ENCODE results near the gene NR2F1. TPM values are rescaled to one million over a fixed set of nuclear protein-coding genes. Genes with fewer than 3 reads are reported as not detected.
A peak's percentile ranks its signal among the peaks of the same experiment; 100 is the strongest.
"Not testable (repeated sequence)": the region's sequence is repeated elsewhere in the genome, so short reads cannot be mapped to it uniquely, and the experiment has no call there.

The NR2F1 gene
- total RNA-seq = not detected

DNA sequence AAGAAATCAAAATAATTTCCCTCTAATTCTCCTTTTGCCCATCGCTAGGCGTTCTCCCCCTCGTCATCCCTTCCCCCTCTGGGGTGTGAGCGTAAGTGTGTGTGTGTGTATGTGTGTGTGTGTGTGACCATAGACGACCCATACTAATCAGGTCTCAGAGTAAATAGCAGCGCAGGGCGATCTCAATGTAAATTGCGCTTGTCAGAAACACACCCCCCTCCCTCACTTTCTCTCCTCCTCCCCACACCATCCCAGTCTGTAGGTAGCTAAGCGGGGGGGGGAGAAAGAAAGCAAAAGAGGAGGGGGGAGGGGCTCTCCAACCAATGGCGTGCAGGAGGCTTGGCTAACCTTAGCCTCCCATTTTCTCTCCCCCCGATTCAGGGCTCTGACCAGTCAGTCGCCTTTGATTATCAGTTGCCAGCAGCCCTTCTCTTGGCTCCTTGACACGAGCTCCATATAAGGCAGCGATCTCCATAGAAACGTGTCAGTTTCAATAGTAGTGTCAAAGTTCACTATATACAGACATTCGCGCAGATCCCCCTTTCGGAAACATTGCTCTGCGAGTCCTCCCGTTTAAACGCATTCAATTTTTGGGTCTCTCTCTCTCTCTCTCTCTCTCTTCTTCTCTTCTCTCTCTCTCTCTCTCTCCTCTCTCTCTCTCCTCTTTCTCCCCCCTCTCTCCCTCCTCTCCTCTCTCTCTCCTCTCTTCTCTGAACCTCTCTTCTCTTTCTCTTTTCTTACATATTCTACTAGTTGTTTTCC is at the start of gene NR2F1:
Gene NR2F1, plus strand, starts transcription at position 546 of the 762 bp plus-strand sequence. CDS start 1,802 bp downstream, outside the sequence.
- intact Hi-C loops (cut with DNase I, micrococcal nuclease) = loop anchor here in 1 of 2 experiments (5.0 kb wide), 2 partner anchors 39 to 1324 kb away; no protein-coding TSS in a partner anchor
- DNase-seq (peak; percentile 18), ATAC-seq (no peak)
- H3K9me3 Mint-ChIP-seq (ENCODE audit: low read depth) = no peaks in the 10 kb centered on the region
- ChIA-PET CTCF (interaction anchor here (0.6 to 2.0 kb wide), 7 partner anchors 11 to 334 kb away, joined by 3 to 7 read pairs (median 4); no protein-coding TSS in a partner anchor), POLR2A (interaction anchor here (0.7 kb wide), 1 partner anchor 1946 kb away, joined by 4 read pairs; no protein-coding TSS in a partner anchor)
- no peak within 1 kb of the TSS for H3K27ac Mint-ChIP-seq
- no peaks in the 10 kb centered on the region for H3K36me3 Mint-ChIP-seq (ENCODE audit: low read depth)
- no peak within 1 kb of the TSS for H3K4me3 Mint-ChIP-seq
- H3K4me1 Mint-ChIP-seq = peaks cover 28% of the 10 kb centered on the region
- peaks cover 39% of the 10 kb centered on the region for H3K27me3 Mint-ChIP-seq

DNA sequence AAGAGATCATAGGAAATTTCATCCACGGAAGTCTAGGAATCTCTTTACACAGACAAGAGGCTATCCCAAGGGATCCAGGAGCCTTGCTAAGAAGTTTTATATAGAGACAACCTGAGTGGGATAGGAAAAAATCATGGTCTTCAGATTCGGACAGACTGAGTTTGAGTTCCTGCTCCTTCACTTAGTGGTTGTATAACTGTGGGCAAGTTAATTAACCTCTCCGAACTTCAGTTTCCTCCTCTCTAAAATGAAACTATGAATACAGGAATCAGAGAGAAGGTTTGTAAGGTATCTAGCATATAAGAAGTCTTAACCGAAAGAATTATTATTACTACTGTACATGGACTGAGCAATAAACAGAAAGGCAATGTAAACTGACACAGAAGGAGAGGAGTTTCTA is 37.1 kb upstream of the NR2F1 start:
- CTCF ChIA-PET = interaction anchor here (0.6 kb wide), 1 partner anchor 401 kb away, joined by 3 read pairs; no protein-coding TSS in a partner anchor
- Mint-ChIP-seq H3K4me1 (no peaks in the 10 kb centered on the region), H3K9me3 (ENCODE audit: low read depth) (no peaks in the 10 kb centered on the region), H3K27me3 (peaks cover 22% of the 10 kb centered on the region), H3K4me3 (no peak overlapping the region), H3K27ac (no peak overlapping the region), H3K36me3 (ENCODE audit: low read depth) (no peaks in the 10 kb centered on the region)
- DNase-seq = no peak
- intact Hi-C loops (cut with DNase I, micrococcal nuclease) = no loop called here
- ATAC-seq = no peak
- POLR2A ChIA-PET = no interaction called here

DNA sequence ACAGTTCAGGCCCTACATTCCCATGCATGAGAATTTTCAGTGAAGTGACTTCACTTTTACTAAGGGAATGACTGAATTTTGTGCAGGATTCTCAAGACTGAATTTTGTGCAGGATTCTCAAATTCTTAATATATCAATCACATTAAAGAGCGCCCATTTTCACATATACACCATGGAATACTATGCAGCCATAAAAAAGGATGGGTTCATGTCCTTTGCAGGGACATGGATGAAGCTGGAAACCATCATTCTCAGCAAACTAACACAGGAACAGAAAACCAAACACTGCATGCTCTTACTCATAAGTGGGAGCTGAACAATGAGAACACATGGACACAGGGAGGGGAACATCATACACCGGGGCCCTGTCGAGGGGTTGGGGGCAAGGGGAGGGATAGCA is 33.4 kb upstream of the NR2F1 start:
- H3K27ac Mint-ChIP-seq; intact Hi-C loops (cut with DNase I, micrococcal nuclease); CTCF ChIA-PET; H3K36me3 Mint-ChIP-seq (ENCODE audit: low read depth); ATAC-seq; DNase-seq; H3K4me3 Mint-ChIP-seq; H3K9me3 Mint-ChIP-seq (ENCODE audit: low read depth); POLR2A ChIA-PET; H3K4me1 Mint-ChIP-seq: not testable (repeated sequence)
- peaks cover 17% of the 10 kb centered on the region for H3K27me3 Mint-ChIP-seq

DNA sequence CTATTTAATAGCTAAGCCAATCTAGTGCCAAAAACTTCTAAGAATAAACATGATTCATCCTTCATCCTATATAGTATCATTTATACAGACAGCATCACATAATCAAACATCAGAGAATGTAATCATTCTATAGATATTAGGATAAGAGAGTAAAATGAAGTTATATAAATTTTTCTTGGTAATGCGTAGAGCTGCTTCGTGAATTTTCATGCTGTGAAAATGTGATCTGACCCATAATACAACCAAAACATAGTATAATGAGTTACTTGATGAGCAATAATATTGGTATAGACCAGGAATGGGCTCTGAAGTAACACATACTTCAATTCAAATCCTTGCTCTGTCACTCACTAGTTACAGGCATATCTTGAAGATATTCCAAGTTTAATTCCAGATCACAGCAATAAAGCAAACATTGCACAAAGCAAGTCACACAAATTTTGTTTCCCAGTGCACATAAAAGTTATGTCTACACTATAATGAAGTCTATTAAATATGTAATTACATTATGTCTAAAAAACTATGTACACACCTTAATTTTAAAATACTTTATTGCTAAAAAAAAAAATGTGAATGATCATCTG is 25.9 kb upstream of the NR2F1 start:
- ATAC-seq = no peak
- no peak overlapping the region for H3K4me3 Mint-ChIP-seq
- intact Hi-C loops (cut with DNase I, micrococcal nuclease) = no loop called here
- H3K9me3 Mint-ChIP-seq (ENCODE audit: low read depth) = no peaks in the 10 kb centered on the region
- H3K36me3 Mint-ChIP-seq (ENCODE audit: low read depth) = no peaks in the 10 kb centered on the region
- H3K27me3 Mint-ChIP-seq = peaks cover 27% of the 10 kb centered on the region
- H3K27ac Mint-ChIP-seq = no peak overlapping the region
- ChIA-PET POLR2A (no interaction called here), CTCF (no interaction called here)
- DNase-seq = no peak
- no peaks in the 10 kb centered on the region for H3K4me1 Mint-ChIP-seq

DNA sequence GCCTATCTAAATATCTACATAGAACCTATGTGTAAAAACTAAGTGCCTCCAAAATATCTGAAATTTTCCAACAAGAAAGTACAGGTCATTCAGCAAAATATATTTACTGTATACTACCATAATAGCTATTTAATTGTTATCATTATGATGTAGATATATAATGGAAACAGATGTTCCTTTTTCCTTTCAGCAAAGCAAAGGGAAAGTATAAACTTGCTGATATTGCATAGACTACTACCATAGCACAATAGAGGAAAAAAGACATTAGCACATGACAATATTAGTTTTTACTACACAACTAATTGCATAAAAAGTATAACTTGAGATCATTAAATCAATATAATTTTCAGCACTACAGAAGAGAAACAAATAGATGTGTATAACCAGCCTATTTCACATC is 16.9 kb upstream of the NR2F1 start:
- ChIA-PET POLR2A (no interaction called here), CTCF (no interaction called here)
- intact Hi-C loops (cut with DNase I, micrococcal nuclease) = no loop called here
- H3K4me3 Mint-ChIP-seq = no peak overlapping the region
- no peak overlapping the region for H3K27ac Mint-ChIP-seq
- DNase-seq = no peak
- peaks cover 31% of the 10 kb centered on the region for H3K27me3 Mint-ChIP-seq
- H3K9me3 Mint-ChIP-seq (ENCODE audit: low read depth) = peaks cover 1% of the 10 kb centered on the region
- H3K4me1 Mint-ChIP-seq = peaks cover 13% of the 10 kb centered on the region
- H3K36me3 Mint-ChIP-seq (ENCODE audit: low read depth) = no peaks in the 10 kb centered on the region
- no peak for ATAC-seq

DNA sequence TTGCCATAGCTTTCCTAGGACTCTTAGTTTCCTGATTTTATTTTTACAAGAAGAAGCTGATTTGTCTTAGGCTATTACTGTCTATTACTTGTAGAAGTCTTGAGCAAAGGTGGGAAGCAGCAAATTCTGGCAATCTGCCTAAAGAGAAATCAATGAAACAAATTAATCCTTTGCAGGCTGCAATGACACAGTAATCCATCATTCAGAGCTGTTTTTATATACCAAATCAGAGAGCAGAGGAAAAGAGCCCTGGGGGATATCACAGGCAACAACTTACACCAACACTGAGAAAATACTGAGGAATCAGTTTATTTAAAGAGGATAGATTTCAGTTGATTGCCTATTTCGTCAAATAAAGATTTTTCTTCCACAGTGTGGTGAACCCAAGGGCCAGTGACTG is 15.6 kb upstream of the NR2F1 start:
- peaks cover 1% of the 10 kb centered on the region for H3K9me3 Mint-ChIP-seq (ENCODE audit: low read depth)
- H3K27me3 Mint-ChIP-seq = peaks cover 41% of the 10 kb centered on the region
- DNase-seq (no peak), ATAC-seq (no peak)
- no peak overlapping the region for H3K27ac Mint-ChIP-seq
- intact Hi-C loops (cut with DNase I, micrococcal nuclease) = no loop called here
- ChIA-PET CTCF (interaction anchor here (0.5 kb wide), 1 partner anchor 36 kb away, joined by 5 read pairs; no protein-coding TSS in a partner anchor), POLR2A (no interaction called here)
- no peak overlapping the region for H3K4me3 Mint-ChIP-seq
- no peaks in the 10 kb centered on the region for H3K36me3 Mint-ChIP-seq (ENCODE audit: low read depth)
- H3K4me1 Mint-ChIP-seq = peaks cover 24% of the 10 kb centered on the region

DNA sequence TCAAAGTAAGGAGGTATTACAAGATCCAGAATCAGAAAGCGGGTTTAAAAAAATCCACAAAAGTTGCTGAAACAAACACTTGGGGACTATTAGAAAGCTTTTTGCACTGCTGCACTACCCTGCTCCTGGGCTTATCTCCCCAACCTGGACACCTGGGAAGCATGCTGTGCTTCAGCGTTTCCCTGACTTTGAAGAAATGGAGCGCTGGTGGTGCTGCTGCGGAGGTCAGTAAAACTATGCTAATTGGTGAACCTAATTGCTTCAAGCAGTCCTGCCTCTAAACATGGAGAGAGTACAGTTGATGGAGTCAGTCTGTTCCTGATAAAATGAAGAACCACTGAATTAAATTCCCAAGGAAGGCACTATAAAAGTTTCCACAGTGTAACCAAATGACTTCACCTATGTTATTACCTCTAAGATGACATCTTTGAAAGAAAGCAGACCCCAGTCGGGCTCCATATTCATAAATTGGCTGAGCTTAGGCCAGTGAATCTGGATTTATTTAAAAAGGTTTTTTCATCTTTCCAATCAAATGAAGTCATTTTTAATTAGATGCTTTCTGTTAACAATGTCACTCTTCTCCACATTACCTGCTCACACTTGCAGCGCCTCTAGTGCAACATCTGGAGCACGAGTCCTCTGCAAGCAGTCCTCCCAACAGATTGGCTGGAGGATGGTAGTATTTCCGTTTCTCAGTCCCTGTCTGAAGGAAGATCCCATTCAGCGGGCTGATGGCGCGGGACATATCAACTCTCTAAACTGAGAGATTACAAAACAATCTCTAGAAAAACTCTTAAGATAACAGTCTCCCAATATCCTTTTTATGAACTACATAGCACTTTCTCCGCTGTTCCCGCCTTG is 13.5 kb upstream of the NR2F1 start:
- peaks cover 25% of the 10 kb centered on the region for H3K4me1 Mint-ChIP-seq
- CTCF ChIA-PET = interaction anchor here (1.0 kb wide), 1 partner anchor 11 kb away, joined by 4 read pairs; the partner anchor contains the start of gene NR2F1-AS1
- intact Hi-C loops (cut with DNase I, micrococcal nuclease) = loop anchor here (5.0 to 10.0 kb wide), 2 partner anchors 38 to 1045 kb away; partner anchors contain the start of genes KIAA0825 (in 1 of the 2) and SLF1 (in 1 of the 2)
- POLR2A ChIA-PET = no interaction called here
- H3K9me3 Mint-ChIP-seq (ENCODE audit: low read depth) = peaks cover 1% of the 10 kb centered on the region
- no peak for ATAC-seq
- H3K4me3 Mint-ChIP-seq = no peak overlapping the region
- no peak overlapping the region for H3K27ac Mint-ChIP-seq
- peak; percentile 5 for DNase-seq
- peaks cover 58% of the 10 kb centered on the region for H3K27me3 Mint-ChIP-seq
- H3K36me3 Mint-ChIP-seq (ENCODE audit: low read depth) = no peaks in the 10 kb centered on the region

DNA sequence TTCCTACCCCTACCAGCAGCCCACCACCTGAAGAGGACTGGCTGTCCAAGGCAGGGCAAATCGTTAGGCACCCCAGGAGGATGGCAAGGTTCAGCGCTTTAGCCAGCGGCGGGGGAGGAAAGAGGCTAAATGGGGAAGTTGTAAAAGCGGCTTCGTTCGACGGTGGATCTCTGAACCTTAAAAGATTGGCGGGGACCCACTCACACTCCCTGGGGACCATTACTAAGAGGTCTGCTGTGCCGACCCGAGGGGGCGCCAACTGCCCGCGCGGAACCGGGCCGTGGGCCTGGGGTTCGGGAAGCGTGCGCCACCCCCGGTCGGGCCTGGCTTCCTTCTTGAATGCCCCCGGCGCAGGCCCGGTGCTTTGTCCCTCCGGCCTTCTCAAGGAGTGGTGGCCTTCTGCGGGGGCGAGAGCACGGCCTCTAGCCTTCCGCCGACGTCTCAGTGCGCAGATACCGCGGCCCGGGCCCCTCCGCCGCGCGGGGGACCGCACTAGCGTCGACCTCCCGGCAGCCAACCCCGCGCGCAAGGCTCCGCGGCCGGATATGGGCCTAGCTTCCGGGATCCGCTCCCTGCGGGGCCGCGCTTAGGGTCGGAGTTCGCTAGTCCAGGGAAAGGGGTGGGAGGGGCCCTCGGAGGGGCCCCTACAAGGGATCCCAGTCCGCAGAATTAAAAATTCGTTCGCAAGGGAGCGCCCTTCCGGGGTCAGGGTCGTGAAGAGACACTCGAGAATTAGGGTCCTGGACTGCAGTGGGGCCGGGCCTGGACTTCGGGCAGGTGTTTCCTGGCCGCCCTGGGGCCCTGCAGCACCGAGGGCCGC is 12.5 kb upstream of the NR2F1 start:
- ATAC-seq = peak; percentile 44
- Mint-ChIP-seq H3K27me3 (peaks cover 68% of the 10 kb centered on the region), H3K4me3 (no peak overlapping the region), H3K4me1 (peaks cover 24% of the 10 kb centered on the region), H3K9me3 (ENCODE audit: low read depth) (peaks cover 1% of the 10 kb centered on the region), H3K36me3 (ENCODE audit: low read depth) (no peaks in the 10 kb centered on the region), H3K27ac (no peak overlapping the region)
- ChIA-PET POLR2A (no interaction called here), CTCF (no interaction called here)
- DNase-seq = peak; percentile 33
- intact Hi-C loops (cut with DNase I, micrococcal nuclease) = loop anchor here (5.0 to 10.0 kb wide), 2 partner anchors 37 to 1044 kb away; partner anchors contain the start of genes KIAA0825 (in 1 of the 2) and SLF1 (in 1 of the 2)

DNA sequence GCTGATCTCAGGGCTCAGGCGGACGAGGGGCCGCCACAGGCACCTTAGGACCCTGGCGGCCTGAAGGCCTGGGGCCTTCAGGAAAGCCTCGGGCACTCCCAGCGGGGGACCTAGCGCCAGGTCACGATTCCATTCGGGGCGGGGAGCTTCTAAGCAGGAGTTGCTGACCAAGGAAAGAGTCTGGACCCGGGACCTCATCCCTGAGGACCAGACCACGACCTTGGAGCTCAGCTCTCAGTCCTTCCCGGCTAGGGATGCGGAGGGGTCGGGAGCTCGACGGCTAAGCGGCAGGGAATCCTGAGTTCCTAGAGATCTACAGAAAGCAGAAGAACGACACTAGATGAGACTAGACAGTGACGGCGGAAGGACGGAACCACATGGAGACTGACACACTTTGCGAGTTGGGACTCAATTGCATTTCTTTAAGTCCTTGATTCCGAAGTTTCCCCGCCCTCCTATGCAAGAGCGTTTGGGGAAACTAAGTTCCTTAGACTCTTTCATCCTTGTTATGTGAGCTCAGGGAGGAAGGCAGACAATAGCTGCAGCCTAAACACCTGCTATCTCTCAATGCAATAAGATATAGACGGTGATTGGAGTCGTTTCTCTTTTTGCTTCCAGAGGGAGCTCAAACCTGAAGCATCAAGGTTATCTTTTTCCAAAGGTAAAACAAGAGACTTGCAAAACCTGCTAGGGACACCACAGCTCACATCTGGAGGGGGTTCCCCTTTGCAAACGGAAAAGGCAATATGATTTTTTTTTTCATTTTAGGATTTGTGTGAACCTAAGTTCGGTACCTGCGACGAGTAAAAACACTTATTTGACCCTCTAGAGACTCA is 11.7 kb upstream of the NR2F1 start:
- ChIA-PET CTCF (interaction anchor here (1.1 to 1.3 kb wide), 2 partner anchors 12 to 15 kb away, joined by 3 to 7 read pairs; partner anchors contain the start of gene NR2F1), POLR2A (no interaction called here)
- Mint-ChIP-seq H3K36me3 (ENCODE audit: low read depth) (no peaks in the 10 kb centered on the region), H3K4me1 (peaks cover 24% of the 10 kb centered on the region), H3K4me3 (no peak overlapping the region), H3K27me3 (peaks cover 73% of the 10 kb centered on the region), H3K9me3 (ENCODE audit: low read depth) (peaks cover 1% of the 10 kb centered on the region), H3K27ac (no peak overlapping the region)
- ATAC-seq = no peak
- peak; percentile 10 for DNase-seq
- intact Hi-C loops (cut with DNase I, micrococcal nuclease) = loop anchor here (5.0 to 10.0 kb wide), 2 partner anchors 36 to 1043 kb away; partner anchors contain the start of genes KIAA0825 (in 1 of the 2) and SLF1 (in 1 of the 2)

DNA sequence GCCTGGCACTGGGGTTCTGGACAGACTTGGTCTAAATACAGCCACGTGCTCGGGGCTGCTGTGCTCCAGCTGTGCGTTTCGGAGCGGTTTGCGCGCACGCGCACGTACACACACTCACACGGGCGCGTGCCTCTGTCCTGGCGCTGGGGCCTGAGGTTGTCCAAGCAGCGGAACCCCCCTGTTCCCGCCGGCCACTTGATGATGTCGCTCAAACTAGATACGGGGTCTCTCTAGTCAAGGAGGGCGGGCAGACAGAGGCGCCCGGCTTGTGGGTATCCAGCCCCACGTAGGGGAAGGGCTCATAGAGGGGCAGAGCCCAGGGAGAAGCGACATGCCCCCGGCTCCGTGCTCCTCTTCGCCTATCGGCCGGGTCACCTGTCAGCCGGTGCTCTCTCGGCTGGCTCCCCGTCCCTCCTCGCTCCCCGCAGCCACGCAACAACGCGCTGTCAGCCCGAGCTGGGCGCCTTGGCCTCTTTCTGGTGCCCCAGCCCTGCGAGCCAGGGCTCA is 10.9 kb upstream of the NR2F1 start:
- Mint-ChIP-seq H3K27me3 (peaks cover 80% of the 10 kb centered on the region), H3K9me3 (ENCODE audit: low read depth) (peaks cover 1% of the 10 kb centered on the region)

More for the DNA sequence above, 10.9 kb upstream of the NR2F1 start:
- Mint-ChIP-seq H3K4me3 (no peak overlapping the region), H3K27ac (no peak overlapping the region), H3K36me3 (ENCODE audit: low read depth) (no peaks in the 10 kb centered on the region), H3K4me1 (peaks cover 24% of the 10 kb centered on the region)
- intact Hi-C loops (cut with DNase I, micrococcal nuclease) = loop anchor here (2.0 to 10.0 kb wide), 3 partner anchors 15 to 1043 kb away; partner anchors contain the start of genes KIAA0825 (in 1 of the 2) and SLF1 (in 1 of the 2)
- DNase-seq (peak; percentile 20), ATAC-seq (no peak)
- CTCF ChIA-PET = interaction anchor here (1.1 to 1.3 kb wide), 2 partner anchors 11 to 15 kb away, joined by 3 to 7 read pairs; partner anchors contain the start of gene NR2F1
- POLR2A ChIA-PET = no interaction called here

Data from activated CD4-positive, alpha-beta T cell treated with anti-CD3 and anti-CD28 coated beads for 36 hours (primary cell).